PC-3 (cell line): ENCODE results near the gene MCL1. TPM values are rescaled to one million over a fixed set of nuclear protein-coding genes. Genes with fewer than 3 reads are reported as not detected.
"Not testable (repeated sequence)": the region's sequence is repeated elsewhere in the genome, so short reads cannot be mapped to it uniquely, and the experiment has no call there.

Experiments
- ATAC-seq: fragments of 200-7000 bp; cut with Tn5 transposase; 2 replicates; pipeline ENCODE4 v1.9.1; 2020; ENCODE audit warnings: mild to moderate bottlenecking, moderate library complexity
- BruUV-seq: library from RNA; stranded (reverse); fragments of 400-500 nt; replicated peaks from 2 replicates; lab custom pipeline; 2021; lab: Mats Ljungman, UMichigan
- CTCF ChIA-PET: fragments of 300-600 bp; sonication (Branson Sonifier 250); formaldehyde crosslinking; loops from one replicate; lab custom pipeline; 2022; ENCODE audit warnings: antibody characterized with exemption; lab: Charles Lee
- POLR2A ChIA-PET: fragments of 300-600 bp; sonication (Branson Sonifier 250); formaldehyde crosslinking; loops from one replicate; lab custom pipeline; 2022; ENCODE audit warnings: antibody characterized with exemption; ENCODE audit not compliant: unreplicated experiment; lab: Charles Lee
- DNase-seq: peaks from one replicate; pipeline ENCODE4 v3.0.0-alpha.2; 2015
- H2AFZ ChIP-seq: fragments of 300-600 bp; sonication (generic); 2 replicates; pipeline ENCODE4 v1.6.0; 2016; ENCODE audit warnings: antibody characterized with exemption, low read length
- H3F3A ChIP-seq: fragments of 300-600 bp; sonication (generic); one replicate; pipeline ENCODE4 v1.6.0; 2017; ENCODE audit warnings: antibody characterized with exemption, low read length, control low read depth, mild to moderate bottlenecking; ENCODE audit not compliant: unreplicated experiment
- H3K27ac ChIP-seq: fragments of 300-600 bp; sonication (generic); 2 replicates; pipeline ENCODE4 v1.5.1; 2016; ENCODE audit warnings: mild to moderate bottlenecking, low read length
- H3K27me3 ChIP-seq: fragments of 300-600 bp; sonication (generic); 2 replicates; pipeline ENCODE4 v1.6.1; 2016; ENCODE audit warnings: low read length, mixed read lengths
- H3K36me3 ChIP-seq: fragments of 300-600 bp; sonication (generic); 2 replicates; pipeline ENCODE4 v1.6.1; 2016; ENCODE audit warnings: low read depth, mixed run types, low read length, mixed read lengths
- H3K4me1 ChIP-seq: fragments of 300-600 bp; sonication (generic); 2 replicates; pipeline ENCODE4 v1.5.1; 2016; ENCODE audit warnings: low read length; ENCODE audit not compliant: insufficient read depth
- H3K4me2 ChIP-seq: fragments of 300-600 bp; sonication (generic); 2 replicates; pipeline ENCODE4 v1.6.0; 2016; ENCODE audit warnings: low read length
- H3K4me3 ChIP-seq: fragments of 300-600 bp; sonication (generic); 2 replicates; pipeline ENCODE4 v1.5.1; 2016; ENCODE audit warnings: mild to moderate bottlenecking, low read length, mixed read lengths
- H3K79me2 ChIP-seq: fragments of 300-600 bp; sonication (generic); 2 replicates; pipeline ENCODE4 v1.6.1; 2017; ENCODE audit warnings: low read length, mixed read lengths
- H3K9ac ChIP-seq: fragments of 300-600 bp; sonication (generic); 2 replicates; pipeline ENCODE4 v1.6.0; 2016; ENCODE audit warnings: mild to moderate bottlenecking, low read length
- H3K9me2 ChIP-seq: fragments of 300-600 bp; sonication (generic); replicated peaks from 2 replicates; pipeline ENCODE4 v1.6.1; 2016; ENCODE audit warnings: mixed run types, low read length, mixed read lengths
- H3K9me3 ChIP-seq: fragments of 300-600 bp; sonication (generic); 2 replicates; pipeline ENCODE4 v1.6.1; 2016; ENCODE audit warnings: low read length, mixed read lengths
- H4K20me1 ChIP-seq: fragments of 300-600 bp; sonication (generic); 2 replicates; pipeline ENCODE4 v1.6.1; 2016; ENCODE audit warnings: low read length, mixed read lengths
- EZH2 ChIP-seq: fragments of 300-600 bp; sonication (generic); IDR thresholded peaks from one replicate; pipeline ENCODE4 v1.6.1; 2017; ENCODE audit warnings: antibody characterized with exemption, mild to moderate bottlenecking, low read length; ENCODE audit not compliant: unreplicated experiment
- EZH2phosphoT487 ChIP-seq: fragments of 300-600 bp; sonication (generic); IDR thresholded peaks from 2 replicates; pipeline ENCODE4 v1.6.1; 2018; ENCODE audit warnings: mild to moderate bottlenecking, antibody characterized with exemption, low read length, borderline replicate concordance
- intact Hi-C: fragments of 100-400 bp; cut with micrococcal nuclease; formaldehyde crosslinking; loops from 2 replicates; pipeline ENCODE4 v1.9.0; 2023
- total RNA-seq: library from RNA; depleted of rRNA; stranded (reverse); fragments of >200 nt; gene quantifications from 2 replicates; pipeline ENCODE4 v1.2.3, GENCODE V29; 2014
- TF ChIP-seq, protein P1 (sequence below): fragments of 300-600 bp; sonication (generic); conservative IDR thresholded peaks from 2 replicates; pipeline ENCODE4 v1.5.1; 2017; ENCODE audit warnings: antibody characterized with exemption, low read depth, mild to moderate bottlenecking, low read length

The MCL1 gene
- total RNA-seq, 1 experiment from 2014 or later, result 285 TPM

DNA sequence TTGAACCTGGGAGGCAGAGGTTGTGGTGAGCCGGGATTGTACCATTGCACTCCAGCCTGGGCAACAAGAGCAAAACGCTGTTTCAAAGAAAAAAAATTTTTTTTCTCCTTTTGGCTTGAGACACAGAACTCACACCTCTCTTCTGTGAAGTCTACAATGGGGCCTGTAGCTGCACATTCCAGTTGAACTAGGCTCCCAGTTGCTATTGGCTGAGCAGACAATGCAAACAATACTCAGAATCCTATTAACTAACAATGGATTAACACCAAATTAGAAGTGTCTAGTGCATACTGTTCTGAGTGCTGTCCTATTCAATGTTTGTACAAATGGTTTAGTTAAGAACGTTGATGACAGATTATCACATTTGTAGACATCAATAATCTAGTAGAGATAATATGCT lies 17.6 kb upstream of the MCL1 start:
- CTCF ChIA-PET, result no interaction called here
- BruUV-seq, result no TSS peak

DNA sequence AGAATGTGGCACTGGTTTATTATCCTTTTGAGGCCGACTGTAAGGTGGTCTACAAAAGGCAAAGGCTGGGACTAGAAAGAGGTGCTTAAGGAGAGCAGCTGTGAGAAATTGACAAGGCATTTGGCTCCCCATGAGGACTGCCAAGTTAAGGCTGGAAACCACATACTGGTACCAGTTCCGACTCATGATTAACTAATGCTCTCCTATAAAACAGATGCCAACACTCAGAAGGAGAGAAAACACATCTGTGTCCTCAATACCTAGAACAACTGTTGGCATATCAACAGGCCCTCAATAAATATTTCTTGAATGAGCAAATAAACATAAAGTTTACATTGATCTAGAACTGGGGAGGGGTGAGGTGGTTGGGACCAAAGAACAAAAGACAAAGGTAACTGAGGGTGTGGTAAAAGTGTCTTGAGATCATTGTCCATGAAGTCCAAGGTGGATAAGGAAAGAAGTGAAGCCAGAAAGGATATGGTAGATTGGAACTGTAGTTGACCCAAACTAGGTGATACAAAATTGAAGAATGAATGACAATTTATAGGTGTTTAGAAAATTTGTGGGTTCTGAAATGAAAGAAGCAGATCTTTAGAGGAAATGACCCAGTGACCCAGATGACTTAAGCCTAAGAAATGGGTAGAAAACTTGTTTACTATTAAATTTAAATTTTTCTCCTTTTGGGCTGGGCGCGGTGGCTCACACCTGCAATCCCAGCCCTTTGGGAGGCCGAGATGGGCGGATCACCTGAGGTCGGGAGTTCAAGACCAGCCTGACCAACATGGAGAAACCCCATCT lies 16.9 kb upstream of the MCL1 start:
- no peaks in the 10 kb centered on the region for H3K79me2 ChIP-seq
- no peaks in the 10 kb centered on the region for H3K36me3 ChIP-seq
- no peaks in the 10 kb centered on the region for H3F3A ChIP-seq
- ATAC-seq, result peak; percentile 90
- peak overlapping the region; percentile 40 for H3K4me2 ChIP-seq
- peak overlapping the region; percentile 84 for H3K27ac ChIP-seq
- H4K20me1 ChIP-seq, result no peaks in the 10 kb centered on the region
- H3K9me2 ChIP-seq, result no peaks in the 10 kb centered on the region
- H3K4me3 ChIP-seq, result no peak overlapping the region
- peaks cover 11% of the 10 kb centered on the region for H3K4me1 ChIP-seq
- ChIA-PET POLR2A (no interaction called here), CTCF (no interaction called here)
- H3K9ac ChIP-seq, result no peak overlapping the region
- DNase-seq, result peak; percentile 76
- H2AFZ ChIP-seq, result no peak overlapping the region
- H3K9me3 ChIP-seq, result no peaks in the 10 kb centered on the region
- intact Hi-C loops, result no loop called here
- H3K27me3 ChIP-seq, result no peaks in the 10 kb centered on the region
- TF ChIP-seq EZH2 (no peak), EZH2phosphoT487 (no peak)
- TF ChIP-seq, protein P1, sequence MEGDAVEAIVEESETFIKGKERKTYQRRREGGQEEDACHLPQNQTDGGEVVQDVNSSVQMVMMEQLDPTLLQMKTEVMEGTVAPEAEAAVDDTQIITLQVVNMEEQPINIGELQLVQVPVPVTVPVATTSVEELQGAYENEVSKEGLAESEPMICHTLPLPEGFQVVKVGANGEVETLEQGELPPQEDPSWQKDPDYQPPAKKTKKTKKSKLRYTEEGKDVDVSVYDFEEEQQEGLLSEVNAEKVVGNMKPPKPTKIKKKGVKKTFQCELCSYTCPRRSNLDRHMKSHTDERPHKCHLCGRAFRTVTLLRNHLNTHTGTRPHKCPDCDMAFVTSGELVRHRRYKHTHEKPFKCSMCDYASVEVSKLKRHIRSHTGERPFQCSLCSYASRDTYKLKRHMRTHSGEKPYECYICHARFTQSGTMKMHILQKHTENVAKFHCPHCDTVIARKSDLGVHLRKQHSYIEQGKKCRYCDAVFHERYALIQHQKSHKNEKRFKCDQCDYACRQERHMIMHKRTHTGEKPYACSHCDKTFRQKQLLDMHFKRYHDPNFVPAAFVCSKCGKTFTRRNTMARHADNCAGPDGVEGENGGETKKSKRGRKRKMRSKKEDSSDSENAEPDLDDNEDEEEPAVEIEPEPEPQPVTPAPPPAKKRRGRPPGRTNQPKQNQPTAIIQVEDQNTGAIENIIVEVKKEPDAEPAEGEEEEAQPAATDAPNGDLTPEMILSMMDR, result no peak
- no TSS peak for BruUV-seq

More for the DNA sequence above, 17.6 kb upstream of the MCL1 start:
- TF ChIP-seq, protein P1, result no peak
- TF ChIP-seq EZH2 (no peak), EZH2phosphoT487 (no peak)
- H3K9ac ChIP-seq, result no peak overlapping the region
- no peak overlapping the region for H3K4me2 ChIP-seq
- intact Hi-C loops, result no loop called here
- H3K36me3 ChIP-seq, result no peaks in the 10 kb centered on the region
- H3K27me3 ChIP-seq, result no peaks in the 10 kb centered on the region
- peaks cover 11% of the 10 kb centered on the region for H3K4me1 ChIP-seq
- no peaks in the 10 kb centered on the region for H3F3A ChIP-seq
- DNase-seq, result no peak
- no peak overlapping the region for H3K4me3 ChIP-seq
- POLR2A ChIA-PET, result no interaction called here
- no peaks in the 10 kb centered on the region for H3K9me2 ChIP-seq
- peak overlapping the region; percentile 84 for H3K27ac ChIP-seq
- H3K79me2 ChIP-seq, result no peaks in the 10 kb centered on the region
- no peak overlapping the region for H2AFZ ChIP-seq
- no peaks in the 10 kb centered on the region for H3K9me3 ChIP-seq
- no peaks in the 10 kb centered on the region for H4K20me1 ChIP-seq
- ATAC-seq, result no peak

DNA sequence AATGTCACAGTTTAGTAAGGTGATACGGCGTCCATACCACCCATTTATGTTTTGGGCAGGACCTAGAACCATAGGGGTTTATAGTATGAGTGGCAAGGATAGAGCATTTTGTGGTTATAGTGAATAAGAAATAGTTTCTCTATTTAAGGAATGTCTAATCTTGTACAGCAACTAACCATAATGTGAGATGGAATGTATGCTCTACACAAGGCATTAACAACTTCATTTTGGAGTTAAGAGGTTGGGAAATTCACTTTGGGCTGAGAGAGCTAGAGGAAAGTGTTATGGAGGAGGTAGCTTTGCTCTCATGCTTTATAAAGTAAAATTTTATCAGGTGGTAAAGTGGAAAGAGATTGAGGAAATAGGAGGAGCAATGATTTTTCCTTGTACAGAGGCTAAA lies 3.0 kb upstream of the MCL1 start:
- H3K36me3 ChIP-seq, result peaks cover 17% of the 10 kb centered on the region
- no TSS peak for BruUV-seq
- no peak for DNase-seq
- H3F3A ChIP-seq, result peaks cover 3% of the 10 kb centered on the region
- H3K27ac ChIP-seq, result no peak overlapping the region
- peaks cover 19% of the 10 kb centered on the region for H4K20me1 ChIP-seq
- no peak overlapping the region for H3K9ac ChIP-seq
- intact Hi-C loops, result no loop called here
- H3K9me2 ChIP-seq, result no peaks in the 10 kb centered on the region
- H3K4me2 ChIP-seq, result no peak overlapping the region
- CTCF ChIA-PET, result no interaction called here
- no peak overlapping the region for H3K4me3 ChIP-seq
- no peaks in the 10 kb centered on the region for H3K9me3 ChIP-seq
- peaks cover 30% of the 10 kb centered on the region for H3K79me2 ChIP-seq
- POLR2A ChIA-PET, result no interaction called here
- no peak overlapping the region for H2AFZ ChIP-seq
- H3K27me3 ChIP-seq, result no peaks in the 10 kb centered on the region
- no peak for TF ChIP-seq EZH2phosphoT487
- peaks cover 7% of the 10 kb centered on the region for H3K4me1 ChIP-seq
- no peak for ATAC-seq

DNA sequence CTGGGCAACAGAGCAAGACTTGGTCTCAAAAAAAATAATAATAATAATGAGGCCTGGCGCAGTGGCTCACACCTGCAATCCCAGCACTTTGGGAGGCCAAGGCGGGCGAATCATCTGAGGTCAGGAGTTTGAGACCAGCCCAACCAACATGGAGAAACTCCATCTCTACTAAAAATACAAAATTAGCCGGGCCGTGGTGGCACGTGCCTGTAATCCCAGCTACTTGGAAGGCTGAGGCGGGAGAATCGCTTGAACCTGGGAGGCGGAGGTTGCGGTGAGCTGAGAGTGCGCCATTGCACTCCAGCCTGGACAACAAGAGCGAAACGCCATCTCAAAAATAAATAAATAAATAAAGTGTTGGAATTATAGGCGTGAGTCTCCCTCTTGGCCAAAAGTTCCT lies 2.6 kb upstream of the MCL1 start:
- peaks cover 23% of the 10 kb centered on the region for H4K20me1 ChIP-seq
- H2AFZ ChIP-seq, H3K9ac ChIP-seq, H3K4me1 ChIP-seq, BruUV-seq, H3F3A ChIP-seq, H3K27me3 ChIP-seq, H3K4me2 ChIP-seq, POLR2A ChIA-PET, H3K27ac ChIP-seq, intact Hi-C loops, H3K9me3 ChIP-seq, ATAC-seq, H3K9me2 ChIP-seq, CTCF ChIA-PET, DNase-seq, H3K4me3 ChIP-seq: not testable (repeated sequence)
- H3K36me3 ChIP-seq, result peaks cover 21% of the 10 kb centered on the region
- H3K79me2 ChIP-seq, result peaks cover 34% of the 10 kb centered on the region

DNA sequence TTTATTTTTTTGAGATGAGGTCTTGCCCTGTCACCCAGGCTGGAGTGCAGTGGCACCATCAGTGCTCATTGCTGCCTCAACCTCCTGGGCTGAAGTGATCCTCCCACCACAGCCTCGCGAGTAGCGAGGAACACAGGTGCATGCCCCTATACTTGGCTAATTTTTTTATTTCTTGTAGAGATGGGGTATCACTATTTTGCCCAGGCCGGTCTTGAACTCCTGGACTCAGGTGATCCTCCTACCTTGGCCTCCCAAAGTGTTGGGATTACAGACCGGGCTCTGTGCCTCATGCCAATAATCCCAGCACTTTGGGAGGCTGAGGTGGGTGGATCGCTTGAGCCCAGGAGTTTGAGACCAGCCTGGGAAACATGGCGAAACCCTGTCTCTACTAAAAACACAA lies 2.0 kb upstream of the MCL1 start:
- H3K27ac ChIP-seq, H3K9me2 ChIP-seq, H3K4me1 ChIP-seq, intact Hi-C loops, H3F3A ChIP-seq, H3K27me3 ChIP-seq, BruUV-seq, H3K9ac ChIP-seq, H2AFZ ChIP-seq, H3K4me3 ChIP-seq, ATAC-seq, POLR2A ChIA-PET, CTCF ChIA-PET, H3K9me3 ChIP-seq, DNase-seq, H3K4me2 ChIP-seq: not testable (repeated sequence)
- peaks cover 26% of the 10 kb centered on the region for H3K36me3 ChIP-seq
- peaks cover 39% of the 10 kb centered on the region for H3K79me2 ChIP-seq
- H4K20me1 ChIP-seq, result peaks cover 28% of the 10 kb centered on the region
